Testis (tissue), 2 donors: Measurements from ENCODE around the gene ENTHD1.

ENCODE experiments used
- POLR2A ChIP-seq: fragments of 450-650 bp; IDR thresholded peaks from one replicate; pipeline ENCODE4 v1.6.1; 2017; ENCODE audit warnings: antibody characterized with exemption, mild to moderate bottlenecking, moderate library complexity
- TF ChIP-seq, protein P1 (sequence below), 3 experiments: fragments of 450-650 bp in 2 of 3; fragments of 200-600 bp in 1 of 3; sonication (generic) in 1 of 3; IDR thresholded peaks; one replicate each; pipeline ENCODE4 v1.5.1; 2016 to 2019; ENCODE audit warnings: antibody characterized with exemption in 3 of 3, mild to moderate bottlenecking in 2 of 3, moderate library complexity in 1 of 3

DNA sequence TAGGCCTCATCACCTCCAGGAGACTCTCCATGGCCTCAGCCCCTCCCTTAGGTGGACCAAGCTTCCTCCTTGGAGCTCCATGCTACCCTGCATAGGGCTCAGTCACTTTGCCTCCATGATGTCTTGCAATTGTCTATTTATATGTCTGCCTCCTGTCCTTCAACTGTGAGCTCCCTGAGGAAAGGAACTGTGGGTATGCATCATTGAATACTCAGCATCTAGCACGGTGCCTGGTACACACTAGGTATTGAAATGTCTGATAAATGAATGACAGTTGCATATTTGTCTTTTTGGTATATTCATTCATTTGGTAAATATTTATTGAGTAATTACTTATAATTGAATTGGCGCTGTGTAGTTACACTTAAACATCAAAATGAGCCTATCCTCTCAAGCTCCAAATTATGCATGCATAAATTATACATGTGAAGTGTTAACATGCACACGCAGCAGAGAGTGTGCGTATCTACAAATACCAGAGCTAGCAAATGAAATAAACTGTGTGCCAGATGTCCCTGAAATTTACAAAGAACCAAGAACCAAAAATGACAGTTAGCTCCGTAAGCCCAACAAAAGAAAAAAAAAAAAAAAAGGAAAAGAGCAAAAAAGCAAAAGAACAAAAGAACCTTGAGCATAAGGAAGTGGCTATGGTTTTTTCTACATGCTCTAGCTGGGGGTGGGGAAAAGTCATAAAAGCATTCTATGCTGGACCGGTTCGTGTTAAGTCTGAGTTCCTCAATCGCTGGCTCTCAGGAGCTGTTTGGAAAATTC is 32.5 kb upstream of the ENTHD1 start:
- TF ChIP-seq, protein P1, sequence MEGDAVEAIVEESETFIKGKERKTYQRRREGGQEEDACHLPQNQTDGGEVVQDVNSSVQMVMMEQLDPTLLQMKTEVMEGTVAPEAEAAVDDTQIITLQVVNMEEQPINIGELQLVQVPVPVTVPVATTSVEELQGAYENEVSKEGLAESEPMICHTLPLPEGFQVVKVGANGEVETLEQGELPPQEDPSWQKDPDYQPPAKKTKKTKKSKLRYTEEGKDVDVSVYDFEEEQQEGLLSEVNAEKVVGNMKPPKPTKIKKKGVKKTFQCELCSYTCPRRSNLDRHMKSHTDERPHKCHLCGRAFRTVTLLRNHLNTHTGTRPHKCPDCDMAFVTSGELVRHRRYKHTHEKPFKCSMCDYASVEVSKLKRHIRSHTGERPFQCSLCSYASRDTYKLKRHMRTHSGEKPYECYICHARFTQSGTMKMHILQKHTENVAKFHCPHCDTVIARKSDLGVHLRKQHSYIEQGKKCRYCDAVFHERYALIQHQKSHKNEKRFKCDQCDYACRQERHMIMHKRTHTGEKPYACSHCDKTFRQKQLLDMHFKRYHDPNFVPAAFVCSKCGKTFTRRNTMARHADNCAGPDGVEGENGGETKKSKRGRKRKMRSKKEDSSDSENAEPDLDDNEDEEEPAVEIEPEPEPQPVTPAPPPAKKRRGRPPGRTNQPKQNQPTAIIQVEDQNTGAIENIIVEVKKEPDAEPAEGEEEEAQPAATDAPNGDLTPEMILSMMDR (IDR thresholded peaks at IDR 0.05): no peak
- TF ChIP-seq POLR2A: no peak
